Measurements from ENCODE around the gene SMAD1. TPM values are rescaled to one million over a fixed set of nuclear protein-coding genes. Genes with fewer than 3 reads are reported as not detected.

Gene SMAD1
- polyA plus RNA-seq, 2 of the 4 experiments (the other 2 are of a cell fraction): 9.9 to 23.9 TPM

DNA sequence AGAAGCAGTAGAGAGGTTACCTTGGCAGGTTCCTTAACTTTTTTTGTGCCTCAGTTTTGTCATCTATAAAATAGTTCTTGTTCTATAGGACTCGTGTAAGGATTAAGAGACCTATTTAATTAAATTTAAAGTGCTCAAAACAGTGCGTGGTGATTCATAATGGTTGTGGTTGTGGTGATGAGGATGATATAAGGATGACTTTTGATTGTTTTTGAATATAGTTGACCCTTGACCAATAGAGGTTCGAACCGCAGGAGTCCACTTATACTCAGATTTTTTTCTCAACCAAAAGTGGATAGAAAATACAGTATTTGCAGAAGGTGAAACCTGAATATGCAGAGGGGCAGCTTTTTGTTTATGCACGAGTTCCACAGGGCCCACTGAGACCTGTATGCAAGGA, 14.6 kb downstream of the SMAD1 start:
- no peaks in the 10 kb centered on the region for H3K9me3 ChIP-seq
- no peak overlapping the region for H3K4me3 ChIP-seq
- POLR2A ChIA-PET: no interaction called here
- no peak for TF ChIP-seq FOXS1 (CRISPR knock-in tag; IDR thresholded peaks at IDR 0.05)
- no peak for TF ChIP-seq CEBPB (IDR thresholded peaks at IDR 0.05)
- no peak for TF ChIP-seq POLR2AphosphoS2 (conservative IDR thresholded peaks at IDR 0.05; ENCODE audit: low read length)
- TF ChIP-seq SREBF2 (IDR thresholded peaks at IDR 0.05): no peak
- no peak overlapping the region for H3K4me2 ChIP-seq
- CTCF ChIA-PET: no interaction called here
- FAIRE-seq (no peak), DNase-seq (ENCODE audit: low read depth in 1 of 2, low spot score in 1 of 2) (no peak), ATAC-seq (no peak)
- H3K4me1 ChIP-seq: no peaks in the 10 kb centered on the region
- H3K27ac ChIP-seq: no peak overlapping the region
- WGBS (ENCODE audit: missing lambda C conversion rate): 91% methylated on average over 5 of the region's 5 CpGs

DNA sequence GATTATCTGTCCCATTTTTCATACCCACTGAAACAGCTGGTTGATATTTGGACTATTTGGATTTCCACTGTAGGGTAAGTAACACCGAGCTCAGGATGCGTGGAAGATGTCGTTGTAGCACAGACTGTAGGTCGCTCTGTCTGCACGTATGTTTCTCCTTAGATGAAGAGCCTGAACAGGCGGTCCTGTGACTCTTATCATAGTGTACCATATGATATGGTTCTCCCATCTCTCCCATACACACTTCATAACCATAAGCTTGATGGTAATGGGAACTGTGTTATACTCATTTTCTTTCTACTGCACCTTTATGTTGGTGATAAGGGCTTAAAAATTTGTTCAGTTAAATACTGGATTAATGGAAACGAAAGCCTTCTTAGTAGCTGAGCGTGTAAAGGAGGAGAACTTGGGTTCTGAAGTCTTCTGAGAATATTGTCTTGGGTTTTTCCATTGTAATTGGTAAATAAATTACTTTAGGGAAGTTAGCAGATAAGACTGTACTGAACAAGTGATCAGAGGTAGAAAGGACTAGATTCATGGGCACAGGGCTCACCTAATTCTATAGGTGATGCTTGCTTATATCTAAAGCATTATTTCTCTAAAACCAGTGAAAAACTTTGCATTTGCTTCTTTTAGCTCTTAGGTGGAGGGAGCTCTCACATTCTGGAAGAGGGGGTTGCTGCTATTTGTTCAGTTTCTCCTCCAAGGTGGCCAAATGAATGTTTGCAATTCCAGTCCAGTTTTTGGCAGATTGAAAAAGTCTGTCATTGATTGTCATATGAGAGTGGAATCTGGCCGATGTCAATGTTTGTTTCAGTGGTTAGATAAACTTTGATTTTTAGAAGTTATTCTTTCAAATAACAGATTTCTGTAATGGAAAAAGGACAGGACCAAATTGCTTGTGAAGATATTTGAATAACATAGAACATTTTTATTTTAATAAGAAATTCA, 15.8 kb downstream of the SMAD1 start:
- CTCF ChIA-PET: no interaction called here
- Histone ChIP-seq H3K4me2 (no peak overlapping the region), H3K27ac (no peak overlapping the region), H3K4me1 (no peaks in the 10 kb centered on the region), H3K4me3 (no peak overlapping the region), H3K9me3 (no peaks in the 10 kb centered on the region)
- DNase-seq (ENCODE audit: low read depth in 1 of 2, low spot score in 1 of 2) (no peak), ATAC-seq (no peak), FAIRE-seq (no peak)
- TF ChIP-seq CHD2 (IDR thresholded peaks at IDR 0.05; ENCODE audit: low read length, partially characterized antibody): no peak
- no peak for TF ChIP-seq CEBPB (IDR thresholded peaks at IDR 0.05)
- TF ChIP-seq HMGXB4 (CRISPR knock-in tag; IDR thresholded peaks at IDR 0.05; ENCODE audit: borderline replicate concordance): no peak
- no peak for TF ChIP-seq BHLHE40 (IDR thresholded peaks at IDR 0.05; ENCODE audit: low read depth, low read length)
- TF ChIP-seq ATOH8 (CRISPR knock-in tag; IDR thresholded peaks at IDR 0.05; ENCODE audit: low read depth): no peak
- no peak for TF ChIP-seq CBX2 (IDR thresholded peaks at IDR 0.05; ENCODE audit: borderline replicate concordance, low read depth)
- no peak for TF ChIP-seq FOSL2 (IDR thresholded peaks at IDR 0.05)
- no peak for TF ChIP-seq FOSL2 (CRISPR knock-in tag; IDR thresholded peaks at IDR 0.05)
- TF ChIP-seq POLR2A (IDR thresholded peaks at IDR 0.05; ENCODE audit: low read length): no peak
- TF ChIP-seq EP300 (IDR thresholded peaks at IDR 0.05): no peak
- POLR2A ChIA-PET: no interaction called here
- 84% methylated on average over 9 of the region's 9 CpGs for WGBS (ENCODE audit: missing lambda C conversion rate)

DNA sequence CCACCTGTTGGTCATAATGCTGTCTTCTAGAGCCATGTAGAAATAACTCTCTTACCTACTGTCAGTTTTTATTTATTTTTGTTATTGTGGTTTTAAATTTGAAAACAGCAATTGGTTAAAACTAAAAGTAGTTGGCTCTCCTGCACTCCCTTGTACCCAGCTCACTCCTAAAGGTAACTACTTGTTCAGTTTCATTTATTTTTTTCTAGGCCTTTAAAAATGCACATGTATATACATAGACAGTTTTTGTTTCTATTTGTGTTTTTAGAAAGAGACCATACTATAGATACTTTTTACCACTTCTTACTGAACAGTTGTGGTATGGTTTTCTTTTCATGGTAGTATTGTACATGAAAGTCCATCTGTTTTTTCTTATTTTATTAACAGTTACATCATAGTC, 16.8 kb downstream of the SMAD1 start:
- CTCF ChIA-PET: no interaction called here
- DNase-seq (ENCODE audit: low read depth in 1 of 2, low spot score in 1 of 2) (no peak), ATAC-seq (no peak), FAIRE-seq (no peak)
- no peak overlapping the region for H3K4me2 ChIP-seq
- no peaks in the 10 kb centered on the region for H3K4me1 ChIP-seq
- no peak overlapping the region for H3K27ac ChIP-seq
- POLR2A ChIA-PET: no interaction called here
- no peak overlapping the region for H3K4me3 ChIP-seq
- H3K9me3 ChIP-seq: no peaks in the 10 kb centered on the region
- TF ChIP-seq RNF2 (IDR thresholded peaks at IDR 0.05; ENCODE audit: borderline replicate concordance, low read depth) (no peak), HOXB5 (CRISPR knock-in tag; IDR thresholded peaks at IDR 0.05) (no peak), RARB (CRISPR knock-in tag; IDR thresholded peaks at IDR 0.05) (no peak), BHLHE40 (IDR thresholded peaks at IDR 0.05; ENCODE audit: low read depth, low read length) (no peak)
- TF ChIP-seq, protein P1, sequence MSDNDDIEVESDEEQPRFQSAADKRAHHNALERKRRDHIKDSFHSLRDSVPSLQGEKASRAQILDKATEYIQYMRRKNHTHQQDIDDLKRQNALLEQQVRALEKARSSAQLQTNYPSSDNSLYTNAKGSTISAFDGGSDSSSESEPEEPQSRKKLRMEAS (IDR thresholded peaks at IDR 0.05): no peak

GRCh38 chr4:145501051-145501660, 19.5 kb downstream of the SMAD1 start:
- Histone ChIP-seq H3K4me1 (no peaks in the 10 kb centered on the region), H3K4me2 (no peak overlapping the region), H3K27ac (no peak overlapping the region), H3K9me3 (no peaks in the 10 kb centered on the region), H3K4me3 (no peak overlapping the region)
- POLR2A ChIA-PET: no interaction called here
- CTCF ChIA-PET: no interaction called here
- ATAC-seq: no peak
- 93% methylated on average over 3 of the region's 3 CpGs for WGBS (ENCODE audit: missing lambda C conversion rate)
- no peak for DNase-seq (ENCODE audit: low read depth in 1 of 2, low spot score in 1 of 2)
- FAIRE-seq: no peak
- TF ChIP-seq KDM1A (IDR thresholded peaks at IDR 0.05; ENCODE audit: low read depth): no peak
- TF ChIP-seq, protein P2, sequence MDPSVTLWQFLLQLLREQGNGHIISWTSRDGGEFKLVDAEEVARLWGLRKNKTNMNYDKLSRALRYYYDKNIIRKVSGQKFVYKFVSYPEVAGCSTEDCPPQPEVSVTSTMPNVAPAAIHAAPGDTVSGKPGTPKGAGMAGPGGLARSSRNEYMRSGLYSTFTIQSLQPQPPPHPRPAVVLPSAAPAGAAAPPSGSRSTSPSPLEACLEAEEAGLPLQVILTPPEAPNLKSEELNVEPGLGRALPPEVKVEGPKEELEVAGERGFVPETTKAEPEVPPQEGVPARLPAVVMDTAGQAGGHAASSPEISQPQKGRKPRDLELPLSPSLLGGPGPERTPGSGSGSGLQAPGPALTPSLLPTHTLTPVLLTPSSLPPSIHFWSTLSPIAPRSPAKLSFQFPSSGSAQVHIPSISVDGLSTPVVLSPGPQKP (IDR thresholded peaks at IDR 0.05; ENCODE audit: low read depth, low read length): no peak
- TF ChIP-seq JUN (IDR thresholded peaks at IDR 0.05): no peak
- TF ChIP-seq ZSCAN20 (CRISPR knock-in tag; IDR thresholded peaks at IDR 0.05): no peak
- no peak for TF ChIP-seq PBX3 (IDR thresholded peaks at IDR 0.05)
- no peak for TF ChIP-seq HDAC2 (IDR thresholded peaks at IDR 0.05)
- no peak for TF ChIP-seq CBX2 (IDR thresholded peaks at IDR 0.05; ENCODE audit: borderline replicate concordance, low read depth)
- no peak for TF ChIP-seq RFX5 (IDR thresholded peaks at IDR 0.05)
- TF ChIP-seq POLR2AphosphoS2 (conservative IDR thresholded peaks at IDR 0.05; ENCODE audit: low read length): no peak
- TF ChIP-seq FOSL2 (IDR thresholded peaks at IDR 0.05): no peak
- TF ChIP-seq FOSL2 (CRISPR knock-in tag; IDR thresholded peaks at IDR 0.05): no peak
